Measurements from ENCODE around the gene KLHDC9. TPM values are rescaled to one million over a fixed set of nuclear protein-coding genes. Genes with fewer than 3 reads are reported as not detected.

KLHDC9 gene
- total RNA-seq, 1 donor from 2014 or later: 7.2 TPM

GRCh38 chr1:161072751-161073449, 25.3 kb upstream of the KLHDC9 start:
- ATAC-seq: no peak
- H3K9me3 ChIP-seq: no peaks in the 10 kb centered on the region
- no peaks in the 10 kb centered on the region for H3K4me1 ChIP-seq
- H3K36me3 ChIP-seq: peaks cover 10% of the 10 kb centered on the region
- H3K27me3 ChIP-seq (ENCODE audit: low read depth): no peaks in the 10 kb centered on the region
- no peak for TF ChIP-seq CTCF (IDR thresholded peaks at IDR 0.05)
- no peak for DNase-seq
- intact Hi-C loops (cut with DNase I): no loop called here
- no peak overlapping the region for H3K27ac ChIP-seq
- no peak overlapping the region for H3K4me3 ChIP-seq

- H3K27ac ChIP-seq: no peak overlapping the region
- no peak for TF ChIP-seq CTCF (IDR thresholded peaks at IDR 0.05)
- H3K27me3 ChIP-seq (ENCODE audit: low read depth): no peaks in the 10 kb centered on the region
- no peaks in the 10 kb centered on the region for H3K9me3 ChIP-seq
- no peak for ATAC-seq
- no peaks in the 10 kb centered on the region for H3K4me1 ChIP-seq
- no peak for DNase-seq
- intact Hi-C loops (cut with DNase I): no loop called here
- no peak overlapping the region for H3K4me3 ChIP-seq
- H3K36me3 ChIP-seq: peaks cover 10% of the 10 kb centered on the region
These were observed 24.6 kb upstream of the KLHDC9 start for GRCh38 chr1:161073474-161074121.

GRCh38 chr1:161074676-161075368, 23.3 kb upstream of the KLHDC9 start:
- ATAC-seq: no peak
- H3K4me3 ChIP-seq: no peak overlapping the region
- no peak for TF ChIP-seq CTCF (IDR thresholded peaks at IDR 0.05)
- no peaks in the 10 kb centered on the region for H3K9me3 ChIP-seq
- H3K4me1 ChIP-seq: no peaks in the 10 kb centered on the region
- DNase-seq: no peak
- no peaks in the 10 kb centered on the region for H3K27me3 ChIP-seq (ENCODE audit: low read depth)
- H3K27ac ChIP-seq: no peak overlapping the region
- peaks cover 10% of the 10 kb centered on the region for H3K36me3 ChIP-seq
- intact Hi-C loops (cut with DNase I): no loop called here

- intact Hi-C loops (cut with DNase I): no loop called here
- DNase-seq: no peak
- no peak for ATAC-seq
- H3K9me3 ChIP-seq: no peaks in the 10 kb centered on the region
- H3K27me3 ChIP-seq (ENCODE audit: low read depth): no peaks in the 10 kb centered on the region
- H3K27ac ChIP-seq: no peak overlapping the region
- TF ChIP-seq CTCF (IDR thresholded peaks at IDR 0.05): no peak
- no peak overlapping the region for H3K4me3 ChIP-seq
- H3K36me3 ChIP-seq: peaks cover 10% of the 10 kb centered on the region
- peaks cover 6% of the 10 kb centered on the region for H3K4me1 ChIP-seq
These were observed 21.8 kb upstream of the KLHDC9 start for GRCh38 chr1:161076410-161076809.

GRCh38 chr1:161077426-161077825, 20.7 kb upstream of the KLHDC9 start:
- Histone ChIP-seq H3K27me3 (ENCODE audit: low read depth) (no peaks in the 10 kb centered on the region), H3K4me3 (no peak overlapping the region), H3K4me1 (peaks cover 6% of the 10 kb centered on the region), H3K27ac (no peak overlapping the region), H3K36me3 (peaks cover 10% of the 10 kb centered on the region), H3K9me3 (no peaks in the 10 kb centered on the region)
- ATAC-seq: no peak
- intact Hi-C loops (cut with DNase I): no loop called here
- TF ChIP-seq CTCF (IDR thresholded peaks at IDR 0.05): no peak
- DNase-seq: no peak

Data from lower lobe of right lung (tissue), 2 donors.